GM12878 (cell line): ENCODE measurements around the gene MRGPRF. TPM values are rescaled to one million over a fixed set of nuclear protein-coding genes. Genes with fewer than 3 reads are reported as not detected.

Experiments used
- BCL11A ChIP-seq: IDR thresholded peaks from 2 replicates; pipeline ENCODE4 v1.6.1; 2011; ENCODE audit warnings: low read depth, low read length
- CTCF ChIP-seq, 3 experiments: IDR thresholded peaks in 2 of 3; conservative IDR thresholded peaks in 1 of 3; 2 replicates each; pipeline ENCODE4 v1.5.1; 2011; ENCODE audit warnings: low read depth in 3 of 3, low read length in 3 of 3, mild to moderate bottlenecking in 3 of 3, control low read depth in 2 of 3, moderate library complexity in 2 of 3, inconsistent platforms in 1 of 3, mixed read lengths in 1 of 3; ENCODE audit not compliant: control insufficient read depth in 2 of 3, insufficient read depth in 1 of 3; ENCODE audit errors: extremely low read depth in 1 of 3
- FOXM1 ChIP-seq: IDR thresholded peaks from 2 replicates; pipeline ENCODE4 v1.6.1; 2012; ENCODE audit warnings: low read depth, mild to moderate bottlenecking, inconsistent platforms, low read length, moderate library complexity
- IKZF1 ChIP-seq: fragments of 450-650 bp; conservative IDR thresholded peaks from 2 replicates; pipeline ENCODE4 v1.6.1; 2017; ENCODE audit warnings: antibody characterized with exemption, mild to moderate bottlenecking
- IKZF2 ChIP-seq, 2 experiments: fragments of 450-650 bp; IDR thresholded peaks; 2 replicates each; pipeline ENCODE4 v1.6.1; 2017; ENCODE audit warnings: mild to moderate bottlenecking in 2 of 2, moderate library complexity in 2 of 2
- REST ChIP-seq: IDR thresholded peaks from 2 replicates; pipeline ENCODE4 v1.6.1; 2012; ENCODE audit warnings: mild to moderate bottlenecking, low read depth, low read length
- SUPT20H ChIP-seq: IDR thresholded peaks from 2 replicates; pipeline ENCODE4 v1.6.1; 2011; ENCODE audit warnings: low read depth, mild to moderate bottlenecking, low read length, moderate library complexity, borderline replicate concordance; ENCODE audit not compliant: control insufficient read depth
- TBL1XR1 ChIP-seq: IDR thresholded peaks from 2 replicates; pipeline ENCODE4 v1.6.1; 2012; ENCODE audit warnings: low read depth, low read length, improper control_type of control experiment
- polyA plus RNA-seq, 11 experiments: library from polyadenylated mRNA; depleted of rRNA in 4 of 11; unstranded in 6 of 11; stranded (reverse) in 5 of 11; fragments of >200 nt; fragmentation: Nextera tagmentation in 4 of 11; fragmentation: Illumina TruSeq in 1 of 11; extraction: Ambion mirVana in 4 of 11; extraction: Trizol in 1 of 11; gene quantifications; 1 replicate in 1 of 11; 2 replicates in 10 of 11; pipeline versions ENCODE4 v1.2.1 to v1.2.3, GENCODE V29; 2011 to 2016; ENCODE audit warnings: inconsistent platforms in 2 of 11, missing spikeins in 2 of 11, low read depth in 1 of 11
- total RNA-seq, 4 experiments: library from RNA; depleted of rRNA in 3 of 4; stranded (reverse); fragments of >200 nt in 3 of 4; fragmentation: Illumina TruSeq in 1 of 4; extraction: Trizol in 1 of 4; gene quantifications; 2 replicates each; pipeline versions ENCODE4 v1.2.1 to v1.2.3, GENCODE V29; 2013 to 2021

MRGPRF gene
- total and polyA plus RNA-seq, 10 of the 15 experiments (the other 5 are each of a cell fraction or from before 2014, with no cell fraction given): not detected

- TF ChIP-seq BCL11A: no peak
- TF ChIP-seq FOXM1: no peak
- TF ChIP-seq CTCF (IDR thresholded peaks at IDR 0.05 in 2 of 3, conservative IDR thresholded peaks at IDR 0.05 in 1 of 3; ENCODE audit: control insufficient read depth in 2 of 3, extremely low read depth in 1 of 3, insufficient read depth in 1 of 3, low read depth in 3 of 3, low read length in 3 of 3): no peak
- TF ChIP-seq REST: no peak
- TF ChIP-seq IKZF1: no peak
- no peak for TF ChIP-seq TBL1XR1
- TF ChIP-seq IKZF2 (IDR thresholded peaks at IDR 0.05): no peak
- no peak for TF ChIP-seq SUPT20H
Observed at GRCh38 chr11:68983801-68984200, 29.2 kb downstream of the MRGPRF start (continued).
